Hepatocyte (in vitro differentiated cells): Measurements from ENCODE around the gene HIP1R. TPM values are rescaled to one million over a fixed set of nuclear protein-coding genes. Genes with fewer than 3 reads are reported as not detected.

Experiments
- DNase-seq: peaks from one replicate; pipeline ENCODE4 v3.0.0-alpha.2; 2016; ENCODE audit warnings: low spot score
- H2AFZ ChIP-seq: fragments of 200-600 bp; sonication (generic); 2 replicates; pipeline ENCODE4 v1.6.0; 2016; ENCODE audit warnings: antibody characterized with exemption, mild to moderate bottlenecking
- H3K27ac ChIP-seq: fragments of 200-600 bp; sonication (generic); 2 replicates; pipeline ENCODE4 v1.5.1; 2016; ENCODE audit warnings: mild to moderate bottlenecking
- H3K27me3 ChIP-seq: fragments of 200-600 bp; sonication (generic); 2 replicates; pipeline ENCODE4 v1.6.1; 2016
- H3K36me3 ChIP-seq: fragments of 200-600 bp; sonication (generic); replicated peaks from 2 replicates; pipeline ENCODE4 v1.5.1; 2016; ENCODE audit warnings: low read depth; ENCODE audit not compliant: insufficient read depth
- H3K4me1 ChIP-seq: fragments of 200-600 bp; sonication (generic); 2 replicates; pipeline ENCODE4 v1.5.1; 2016; ENCODE audit warnings: mild to moderate bottlenecking, moderate library complexity; ENCODE audit not compliant: insufficient read depth
- H3K4me2 ChIP-seq: fragments of 200-600 bp; sonication (generic); 2 replicates; pipeline ENCODE4 v1.6.0; 2016
- H3K4me3 ChIP-seq: fragments of 200-600 bp; sonication (generic); 2 replicates; pipeline ENCODE4 v1.5.1; 2016; ENCODE audit warnings: mild to moderate bottlenecking
- H3K79me2 ChIP-seq: fragments of 200-600 bp; sonication (generic); 2 replicates; pipeline ENCODE4 v1.6.0; 2017; ENCODE audit warnings: mild to moderate bottlenecking
- H3K9me2 ChIP-seq: fragments of 200-600 bp; sonication (generic); replicated peaks from 2 replicates; pipeline ENCODE4 v1.6.0; 2017; ENCODE audit warnings: mild to moderate bottlenecking; ENCODE audit not compliant: insufficient read depth
- H3K9me3 ChIP-seq: fragments of 200-600 bp; sonication (generic); 2 replicates; pipeline ENCODE4 v1.5.1; 2016; ENCODE audit warnings: low read depth, mild to moderate bottlenecking
- H4K20me1 ChIP-seq: fragments of 200-600 bp; sonication (generic); 2 replicates; pipeline ENCODE4 v1.6.0; 2016; ENCODE audit warnings: mild to moderate bottlenecking; ENCODE audit not compliant: insufficient read depth, poor library complexity, severe bottlenecking
- CTCF ChIP-seq: fragments of 200-600 bp; sonication (generic); IDR thresholded peaks from 2 replicates; pipeline ENCODE4 v1.5.1; 2016; ENCODE audit warnings: antibody characterized with exemption, mild to moderate bottlenecking; ENCODE audit not compliant: poor library complexity
- EZH2 ChIP-seq: fragments of 200-600 bp; sonication (generic); IDR thresholded peaks from 2 replicates; pipeline ENCODE4 v1.6.1; 2016; ENCODE audit warnings: antibody characterized with exemption, mild to moderate bottlenecking, borderline replicate concordance
- EZH2phosphoT487 ChIP-seq: fragments of 200-600 bp; sonication (generic); IDR thresholded peaks from one replicate; pipeline ENCODE4 v1.6.1; 2018; ENCODE audit warnings: antibody characterized with exemption, mild to moderate bottlenecking, low read depth, moderate library complexity; ENCODE audit not compliant: unreplicated experiment, severe bottlenecking
- WGBS: methylation state at CpG from one replicate; pipeline ENCODE4 v1.1.6; 2016; ENCODE audit warnings: low lambda C conversion rate; ENCODE audit errors: missing lambda C conversion rate; 5-methylcytosine and 5-hydroxymethylcytosine counted together
- polyA plus RNA-seq: library from polyadenylated mRNA; unstranded; fragments of >200 nt; fragmentation: Nextera tagmentation; extraction: Ambion mirVana; gene quantifications from 2 replicates; pipeline ENCODE4 v1.2.1, GENCODE V29; 2016
- total RNA-seq: library from RNA; depleted of rRNA; stranded (reverse); fragments of >200 nt; gene quantifications from 2 replicates; pipeline ENCODE4 v1.2.3, GENCODE V29; 2014

HIP1R gene
- total and polyA plus RNA-seq, 2 experiments from 2014 or later = 31.8 to 44.3 TPM

GRCh38 chr12:122859303-122860039 lies 24.2 kb downstream of the HIP1R start:
- Histone ChIP-seq H3K9me3 (no peaks in the 10 kb centered on the region), H3K27ac (no peak overlapping the region), H3K4me3 (no peak overlapping the region), H3K36me3 (no peaks in the 10 kb centered on the region), H3K9me2 (no peaks in the 10 kb centered on the region), H4K20me1 (no peaks in the 10 kb centered on the region), H3K27me3 (no peaks in the 10 kb centered on the region), H3K4me2 (no peak overlapping the region), H2AFZ (no peak overlapping the region), H3K4me1 (peaks cover 12% of the 10 kb centered on the region), H3K79me2 (no peaks in the 10 kb centered on the region)
- 89% methylated on average over 25 of the region's 26 CpGs for WGBS
- TF ChIP-seq EZH2 = no peak
- no peak for TF ChIP-seq CTCF
- no peak for TF ChIP-seq EZH2phosphoT487
- DNase-seq = no peak

GRCh38 chr12:122860040-122860853 lies 25.0 kb downstream of the HIP1R start:
- 53% methylated on average over 27 of the region's 28 CpGs for WGBS
- Histone ChIP-seq H3K4me1 (peaks cover 12% of the 10 kb centered on the region), H3K36me3 (no peaks in the 10 kb centered on the region), H3K27ac (no peak overlapping the region), H3K79me2 (no peaks in the 10 kb centered on the region), H3K9me2 (no peaks in the 10 kb centered on the region), H3K27me3 (no peaks in the 10 kb centered on the region), H3K4me3 (no peak overlapping the region), H3K9me3 (no peaks in the 10 kb centered on the region), H4K20me1 (no peaks in the 10 kb centered on the region), H3K4me2 (no peak overlapping the region), H2AFZ (no peak overlapping the region)
- TF ChIP-seq CTCF (peak; percentile 85), EZH2phosphoT487 (no peak)
- DNase-seq = peak; percentile 88

GRCh38 chr12:122860854-122861586 lies 25.8 kb downstream of the HIP1R start:
- Histone ChIP-seq H3K4me3 (no peak overlapping the region), H3K9me2 (no peaks in the 10 kb centered on the region), H3K79me2 (no peaks in the 10 kb centered on the region), H3K27me3 (no peaks in the 10 kb centered on the region), H3K27ac (no peak overlapping the region), H2AFZ (no peak overlapping the region), H3K9me3 (no peaks in the 10 kb centered on the region), H4K20me1 (no peaks in the 10 kb centered on the region), H3K4me2 (no peak overlapping the region), H3K36me3 (no peaks in the 10 kb centered on the region), H3K4me1 (peaks cover 12% of the 10 kb centered on the region)
- TF ChIP-seq EZH2 = no peak
- TF ChIP-seq CTCF = no peak
- no peak for TF ChIP-seq EZH2phosphoT487
- no peak for DNase-seq
- WGBS = 94% methylated on average over 23 of the region's 23 CpGs
